IMR-90 (cell line): ENCODE measurements around the gene APOC1.

Experiments used
- MAFK ChIP-seq: IDR thresholded peaks from 2 replicates; pipeline ENCODE4 v1.6.1; 2012; ENCODE audit warnings: low read depth, low read length, improper control_type of control experiment
- NFE2L2 ChIP-seq: fragments of 150-350 bp; IDR thresholded peaks from 2 replicates; pipeline ENCODE4 v1.6.1; 2016; ENCODE audit warnings: low read depth, mild to moderate bottlenecking, low read length
- POLR2A ChIP-seq: IDR thresholded peaks from 2 replicates; pipeline ENCODE4 v1.6.1; 2012; ENCODE audit warnings: mild to moderate bottlenecking, low read depth, low read length
- TF ChIP-seq, protein P1 (sequence below): conservative IDR thresholded peaks from 2 replicates; pipeline ENCODE4 v1.5.1; 2012; ENCODE audit warnings: mild to moderate bottlenecking, low read depth, low read length, improper control_type of control experiment

DNA sequence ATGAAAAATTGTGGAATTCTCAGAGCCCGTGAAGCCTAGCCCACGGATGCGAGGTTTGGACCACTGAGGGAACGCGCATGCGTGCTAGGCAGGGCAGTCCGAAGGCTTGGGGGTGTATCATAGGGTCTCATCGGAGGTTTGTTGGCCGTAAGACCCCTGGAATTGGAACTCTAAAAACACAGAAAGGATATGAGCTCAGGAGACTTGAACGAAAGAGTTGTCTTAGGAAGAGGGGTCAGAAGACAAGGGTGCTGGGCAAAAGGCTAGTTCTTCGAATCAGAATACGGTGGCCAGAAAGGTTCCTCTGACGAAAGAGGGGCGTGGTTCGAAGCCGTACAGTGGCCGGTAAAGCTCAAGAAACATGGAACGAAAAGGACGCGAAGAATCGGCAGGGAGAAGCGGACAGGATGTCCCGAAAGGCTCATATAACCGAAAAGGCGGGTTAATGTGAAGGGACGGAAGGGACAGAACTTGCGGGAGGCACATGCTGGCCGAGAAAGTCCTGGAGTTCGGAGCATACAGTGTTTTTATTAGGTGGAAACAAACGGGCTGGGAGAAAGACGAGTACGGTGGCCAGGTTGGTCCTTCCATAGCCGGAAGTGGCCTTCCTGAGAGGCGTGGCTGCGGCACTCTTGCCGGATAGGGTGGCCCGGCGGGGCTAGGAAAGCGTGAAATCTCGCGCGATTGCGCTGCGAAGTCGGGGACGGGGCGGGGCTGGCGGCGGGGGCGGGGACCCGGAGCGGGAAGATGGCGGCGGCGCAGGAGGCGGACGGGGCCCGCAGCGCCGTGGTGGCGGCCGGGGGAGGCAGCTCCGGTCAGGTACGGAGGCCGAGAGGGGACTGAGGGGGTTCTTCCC, 40.5 kb downstream of the APOC1 start, which contains the start of gene CLPTM1:
- TF ChIP-seq, protein P1, sequence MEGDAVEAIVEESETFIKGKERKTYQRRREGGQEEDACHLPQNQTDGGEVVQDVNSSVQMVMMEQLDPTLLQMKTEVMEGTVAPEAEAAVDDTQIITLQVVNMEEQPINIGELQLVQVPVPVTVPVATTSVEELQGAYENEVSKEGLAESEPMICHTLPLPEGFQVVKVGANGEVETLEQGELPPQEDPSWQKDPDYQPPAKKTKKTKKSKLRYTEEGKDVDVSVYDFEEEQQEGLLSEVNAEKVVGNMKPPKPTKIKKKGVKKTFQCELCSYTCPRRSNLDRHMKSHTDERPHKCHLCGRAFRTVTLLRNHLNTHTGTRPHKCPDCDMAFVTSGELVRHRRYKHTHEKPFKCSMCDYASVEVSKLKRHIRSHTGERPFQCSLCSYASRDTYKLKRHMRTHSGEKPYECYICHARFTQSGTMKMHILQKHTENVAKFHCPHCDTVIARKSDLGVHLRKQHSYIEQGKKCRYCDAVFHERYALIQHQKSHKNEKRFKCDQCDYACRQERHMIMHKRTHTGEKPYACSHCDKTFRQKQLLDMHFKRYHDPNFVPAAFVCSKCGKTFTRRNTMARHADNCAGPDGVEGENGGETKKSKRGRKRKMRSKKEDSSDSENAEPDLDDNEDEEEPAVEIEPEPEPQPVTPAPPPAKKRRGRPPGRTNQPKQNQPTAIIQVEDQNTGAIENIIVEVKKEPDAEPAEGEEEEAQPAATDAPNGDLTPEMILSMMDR: no peak
- TF ChIP-seq POLR2A (peak; percentile 80), MAFK (no peak), NFE2L2 (no peak)
